GM12878 (cell line): ENCODE results near the gene RBMS1. TPM values are rescaled to one million over a fixed set of nuclear protein-coding genes. Genes with fewer than 3 reads are reported as not detected.

Source experiments
- ATAC-seq: fragments of 200-7000 bp; cut with Tn5 transposase; 3 replicates; pipeline ENCODE4 v1.9.1; 2020; ENCODE audit warnings: mild to moderate bottlenecking, moderate library complexity
- BruUV-seq: library from RNA; stranded (reverse); fragments of 400-500 nt; replicated peaks from 2 replicates; lab custom pipeline; 2021; lab: Mats Ljungman, UMichigan
- CTCF ChIA-PET: fragments of 300-600 bp; sonication (Branson Sonifier 250); formaldehyde crosslinking; extraction: SDS; loops from one replicate; lab custom pipeline; 2021; ENCODE audit warnings: inconsistent platforms; lab: Yijun Ruan, JAX
- POLR2A ChIA-PET: fragments of 350-600 bp; formaldehyde crosslinking; extraction: SDS; loops from one replicate; lab custom pipeline; 2021; ENCODE audit warnings: inconsistent platforms; lab: Charles Lee
- RAD21 ChIA-PET: fragments of 300-600 bp; sonication (Branson Sonifier 250); formaldehyde crosslinking; loops from one replicate; lab custom pipeline; 2023; ENCODE audit warnings: antibody characterized with exemption; ENCODE audit not compliant: unreplicated experiment; lab: Charles Lee
- SMC1A ChIA-PET: fragments of 300-600 bp; sonication (Branson Sonifier 250); formaldehyde crosslinking; loops from one replicate; lab custom pipeline; 2023; ENCODE audit not compliant: unreplicated experiment, uncharacterized antibody; lab: Charles Lee
- DNase-seq: peaks from one replicate; pipeline ENCODE4 v3.0.0-alpha.2; 2011; ENCODE audit warnings: low read depth, low spot score
- FAIRE-seq: peaks from 3 replicates; lab custom pipeline; 2011; peaks lifted over from hg19 to GRCh38; lab: Jason Lieb, UNC
- H2AFZ ChIP-seq: 2 replicates; pipeline ENCODE4 v1.6.0; 2011; ENCODE audit warnings: low read depth, low read length, control low read depth; ENCODE audit not compliant: control insufficient read depth
- H3K27ac ChIP-seq: 2 replicates; pipeline ENCODE4 v1.5.1; 2011; ENCODE audit warnings: control low read depth; ENCODE audit not compliant: control insufficient read depth, insufficient read depth
- H3K27me3 ChIP-seq, 2 experiments: replicated peaks in 1 of 2; 2 replicates each; pipeline versions ENCODE4 v1.6.0 to v1.6.1; 2011; ENCODE audit warnings: low read length in 1 of 2; ENCODE audit not compliant: control insufficient read depth in 2 of 2, insufficient read depth in 2 of 2
- H3K36me3 ChIP-seq, 2 experiments: 2 replicates each; pipeline ENCODE4 v1.5.1; 2011; ENCODE audit warnings: low read length in 1 of 2; ENCODE audit not compliant: control insufficient read depth in 2 of 2, insufficient read depth in 2 of 2
- H3K4me1 ChIP-seq: 2 replicates; pipeline ENCODE4 v1.6.1; 2011; ENCODE audit warnings: mild to moderate bottlenecking, low read length, moderate library complexity, mixed read lengths; ENCODE audit not compliant: control insufficient read depth, insufficient read depth
- H3K4me2 ChIP-seq: 2 replicates; pipeline ENCODE4 v1.6.0; 2011; ENCODE audit warnings: control low read depth; ENCODE audit not compliant: control insufficient read depth, insufficient read depth
- H3K4me3 ChIP-seq: fragments of 200-600 bp; sonication (generic); 2 replicates; pipeline ENCODE4 v1.5.1; 2016
- H3K79me2 ChIP-seq: 2 replicates; pipeline ENCODE4 v1.6.0; 2011; ENCODE audit warnings: low read length; ENCODE audit not compliant: control insufficient read depth, insufficient read depth
- H3K9ac ChIP-seq: 2 replicates; pipeline ENCODE4 v1.8.0; 2011; ENCODE audit warnings: low read length, control low read depth, mixed read lengths; ENCODE audit not compliant: control insufficient read depth, insufficient read depth
- H3K9me3 ChIP-seq: replicated peaks from 3 replicates; pipeline ENCODE4 v1.5.1; 2011; ENCODE audit warnings: mild to moderate bottlenecking, low read length; ENCODE audit not compliant: control insufficient read depth, insufficient read depth
- H4K20me1 ChIP-seq: 2 replicates; pipeline ENCODE4 v1.6.0; 2011; ENCODE audit not compliant: control insufficient read depth, insufficient read depth
- ASH2L ChIP-seq: fragments of 300-600, 200-600 bp; sonication (generic); IDR thresholded peaks from 2 replicates; pipeline ENCODE4 v1.6.1; 2017; ENCODE audit warnings: low read depth, mild to moderate bottlenecking, borderline replicate concordance
- CREM ChIP-seq: IDR thresholded peaks from 2 replicates; pipeline ENCODE4 v1.6.1; 2014; ENCODE audit warnings: antibody characterized with exemption, low read depth
- MEF2B ChIP-seq: fragments of 450-650 bp; IDR thresholded peaks from 2 replicates; pipeline ENCODE4 v1.6.1; 2018; ENCODE audit warnings: mild to moderate bottlenecking, moderate library complexity; ENCODE audit not compliant: partially characterized antibody, poor library complexity, severe bottlenecking
- NFIC ChIP-seq: IDR thresholded peaks from 2 replicates; pipeline ENCODE4 v1.6.1; 2012; ENCODE audit warnings: low read depth, mild to moderate bottlenecking, inconsistent platforms, low read length, moderate library complexity
- NR2C1 ChIP-seq: fragments of 450-650 bp; IDR thresholded peaks from 2 replicates; pipeline ENCODE4 v1.6.1; 2017; ENCODE audit warnings: antibody characterized with exemption, mild to moderate bottlenecking, moderate library complexity
- POU2F2 ChIP-seq: IDR thresholded peaks from 3 replicates; pipeline ENCODE4 v1.6.1; 2011; ENCODE audit warnings: low read depth, mild to moderate bottlenecking, low read length, borderline replicate concordance
- RBBP5 ChIP-seq: fragments of 200-600 bp; sonication (generic); conservative IDR thresholded peaks from 2 replicates; pipeline ENCODE4 v1.6.1; 2016
- RELB ChIP-seq: fragments of 450-650 bp; IDR thresholded peaks from 2 replicates; pipeline ENCODE4 v1.6.1; 2017; ENCODE audit warnings: low read depth, mild to moderate bottlenecking, moderate library complexity
- WGBS: methylation state at CpG from one replicate; pipeline ENCODE4 v1.1.6; 2016; ENCODE audit warnings: low lambda C conversion rate; ENCODE audit not compliant: insufficient replicate concordance, insufficient coverage; ENCODE audit errors: missing lambda C conversion rate; 5-methylcytosine and 5-hydroxymethylcytosine counted together
- in situ Hi-C: fragments of 300-500 bp; cut with MboI; formaldehyde crosslinking; loops from 9 replicates; pipeline ENCODE4 v1.14.3; 2018; ENCODE audit warnings: mixed read lengths
- intact Hi-C: fragments of 100-400 bp; cut with micrococcal nuclease; formaldehyde crosslinking; loops from one replicate; pipeline ENCODE4 v1.14.2; 2022; ENCODE audit not compliant: unreplicated experiment
- polyA plus RNA-seq, 11 experiments: library from polyadenylated mRNA; depleted of rRNA in 4 of 11; unstranded in 6 of 11; stranded (reverse) in 5 of 11; fragments of >200 nt; fragmentation: Nextera tagmentation in 4 of 11; fragmentation: Illumina TruSeq in 1 of 11; extraction: Ambion mirVana in 4 of 11; extraction: Trizol in 1 of 11; gene quantifications; 1 replicate in 1 of 11; 2 replicates in 10 of 11; pipeline versions ENCODE4 v1.2.1 to v1.2.3, GENCODE V29; 2011 to 2016; ENCODE audit warnings: inconsistent platforms in 2 of 11, missing spikeins in 2 of 11, low read depth in 1 of 11
- total RNA-seq, 4 experiments: library from RNA; depleted of rRNA in 3 of 4; stranded (reverse); fragments of >200 nt in 3 of 4; fragmentation: Illumina TruSeq in 1 of 4; extraction: Trizol in 1 of 4; gene quantifications; 2 replicates each; pipeline versions ENCODE4 v1.2.1 to v1.2.3, GENCODE V29; 2013 to 2021
- TF ChIP-seq, protein P1 (sequence below), 3 experiments: IDR thresholded peaks in 2 of 3; conservative IDR thresholded peaks in 1 of 3; 2 replicates each; pipeline ENCODE4 v1.5.1; 2011; ENCODE audit warnings: low read depth in 3 of 3, low read length in 3 of 3, mild to moderate bottlenecking in 3 of 3, control low read depth in 2 of 3, moderate library complexity in 2 of 3, inconsistent platforms in 1 of 3, mixed read lengths in 1 of 3; ENCODE audit not compliant: control insufficient read depth in 2 of 3, insufficient read depth in 1 of 3; ENCODE audit errors: extremely low read depth in 1 of 3
- TF ChIP-seq, protein P2 (sequence below): IDR thresholded peaks from 2 replicates; pipeline ENCODE4 v1.6.1; 2012; ENCODE audit warnings: mild to moderate bottlenecking, low read depth, low read length
- TF ChIP-seq, protein P3 (sequence below): fragments of 450-650 bp; IDR thresholded peaks from 2 replicates; pipeline ENCODE4 v1.6.1; 2017; ENCODE audit warnings: mild to moderate bottlenecking, moderate library complexity

The RBMS1 gene
- total and polyA plus RNA-seq, 10 of the 15 experiments (the other 5 are each of a cell fraction or from before 2014, with no cell fraction given) = 0.04 to 0.31 (median 0.17) TPM; not detected in 1

DNA sequence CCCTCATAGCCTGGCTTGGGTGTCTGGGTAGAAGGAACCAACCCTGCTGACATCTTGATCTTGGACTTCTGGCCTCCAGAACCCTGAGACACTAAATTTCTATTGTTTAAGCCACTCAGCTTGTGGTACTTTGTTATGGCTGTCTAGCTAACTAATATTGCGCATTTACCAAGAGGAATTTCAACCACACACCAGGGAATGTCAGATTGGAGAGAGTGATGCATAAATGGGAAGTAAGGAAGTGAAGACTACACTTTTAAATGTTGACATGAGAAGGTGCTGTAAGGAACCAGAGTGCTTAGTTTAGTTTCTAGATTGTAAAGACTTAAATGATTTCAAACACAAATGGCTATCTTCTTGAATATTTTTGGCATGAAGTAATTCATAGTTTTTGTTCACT lies 194.6 kb downstream of the RBMS1 start:
- Histone ChIP-seq H3K4me1 (no peaks in the 10 kb centered on the region), H3K27me3 (no peaks in the 10 kb centered on the region; a peak in 1 of 4 replicates), H2AFZ (no peak overlapping the region), H3K36me3 (no peaks in the 10 kb centered on the region), H3K27ac (no peak overlapping the region), H4K20me1 (no peaks in the 10 kb centered on the region), H3K79me2 (no peaks in the 10 kb centered on the region), H3K9me3 (no peaks in the 10 kb centered on the region), H3K9ac (no peak overlapping the region), H3K4me2 (no peak overlapping the region), H3K4me3 (no peak overlapping the region)
- in situ Hi-C loops = no loop called here
- 80% methylated on average over 1 of the region's 1 CpG for WGBS
- ATAC-seq (no peak), FAIRE-seq (no peak), DNase-seq (no peak)
- CTCF ChIA-PET = no interaction called here
- SMC1A ChIA-PET = no interaction called here
- no TSS peak for BruUV-seq
- intact Hi-C loops = no loop called here
- POLR2A ChIA-PET = no interaction called here
- RAD21 ChIA-PET = no interaction called here
- TF ChIP-seq POU2F2 (no peak), MEF2B (no peak), ASH2L (no peak), NR2C1 (no peak), RELB (no peak), NFIC (no peak), RBBP5 (no peak), CREM (no peak)
- TF ChIP-seq, protein P1, sequence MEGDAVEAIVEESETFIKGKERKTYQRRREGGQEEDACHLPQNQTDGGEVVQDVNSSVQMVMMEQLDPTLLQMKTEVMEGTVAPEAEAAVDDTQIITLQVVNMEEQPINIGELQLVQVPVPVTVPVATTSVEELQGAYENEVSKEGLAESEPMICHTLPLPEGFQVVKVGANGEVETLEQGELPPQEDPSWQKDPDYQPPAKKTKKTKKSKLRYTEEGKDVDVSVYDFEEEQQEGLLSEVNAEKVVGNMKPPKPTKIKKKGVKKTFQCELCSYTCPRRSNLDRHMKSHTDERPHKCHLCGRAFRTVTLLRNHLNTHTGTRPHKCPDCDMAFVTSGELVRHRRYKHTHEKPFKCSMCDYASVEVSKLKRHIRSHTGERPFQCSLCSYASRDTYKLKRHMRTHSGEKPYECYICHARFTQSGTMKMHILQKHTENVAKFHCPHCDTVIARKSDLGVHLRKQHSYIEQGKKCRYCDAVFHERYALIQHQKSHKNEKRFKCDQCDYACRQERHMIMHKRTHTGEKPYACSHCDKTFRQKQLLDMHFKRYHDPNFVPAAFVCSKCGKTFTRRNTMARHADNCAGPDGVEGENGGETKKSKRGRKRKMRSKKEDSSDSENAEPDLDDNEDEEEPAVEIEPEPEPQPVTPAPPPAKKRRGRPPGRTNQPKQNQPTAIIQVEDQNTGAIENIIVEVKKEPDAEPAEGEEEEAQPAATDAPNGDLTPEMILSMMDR (IDR thresholded peaks at IDR 0.05 in 2 of 3, conservative IDR thresholded peaks at IDR 0.05 in 1 of 3; ENCODE audit: control insufficient read depth in 2 of 3, extremely low read depth in 1 of 3, insufficient read depth in 1 of 3, low read depth in 3 of 3, low read length in 3 of 3) = no peak
- TF ChIP-seq, protein P2, sequence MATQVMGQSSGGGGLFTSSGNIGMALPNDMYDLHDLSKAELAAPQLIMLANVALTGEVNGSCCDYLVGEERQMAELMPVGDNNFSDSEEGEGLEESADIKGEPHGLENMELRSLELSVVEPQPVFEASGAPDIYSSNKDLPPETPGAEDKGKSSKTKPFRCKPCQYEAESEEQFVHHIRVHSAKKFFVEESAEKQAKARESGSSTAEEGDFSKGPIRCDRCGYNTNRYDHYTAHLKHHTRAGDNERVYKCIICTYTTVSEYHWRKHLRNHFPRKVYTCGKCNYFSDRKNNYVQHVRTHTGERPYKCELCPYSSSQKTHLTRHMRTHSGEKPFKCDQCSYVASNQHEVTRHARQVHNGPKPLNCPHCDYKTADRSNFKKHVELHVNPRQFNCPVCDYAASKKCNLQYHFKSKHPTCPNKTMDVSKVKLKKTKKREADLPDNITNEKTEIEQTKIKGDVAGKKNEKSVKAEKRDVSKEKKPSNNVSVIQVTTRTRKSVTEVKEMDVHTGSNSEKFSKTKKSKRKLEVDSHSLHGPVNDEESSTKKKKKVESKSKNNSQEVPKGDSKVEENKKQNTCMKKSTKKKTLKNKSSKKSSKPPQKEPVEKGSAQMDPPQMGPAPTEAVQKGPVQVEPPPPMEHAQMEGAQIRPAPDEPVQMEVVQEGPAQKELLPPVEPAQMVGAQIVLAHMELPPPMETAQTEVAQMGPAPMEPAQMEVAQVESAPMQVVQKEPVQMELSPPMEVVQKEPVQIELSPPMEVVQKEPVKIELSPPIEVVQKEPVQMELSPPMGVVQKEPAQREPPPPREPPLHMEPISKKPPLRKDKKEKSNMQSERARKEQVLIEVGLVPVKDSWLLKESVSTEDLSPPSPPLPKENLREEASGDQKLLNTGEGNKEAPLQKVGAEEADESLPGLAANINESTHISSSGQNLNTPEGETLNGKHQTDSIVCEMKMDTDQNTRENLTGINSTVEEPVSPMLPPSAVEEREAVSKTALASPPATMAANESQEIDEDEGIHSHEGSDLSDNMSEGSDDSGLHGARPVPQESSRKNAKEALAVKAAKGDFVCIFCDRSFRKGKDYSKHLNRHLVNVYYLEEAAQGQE = no peak
- TF ChIP-seq, protein P3, sequence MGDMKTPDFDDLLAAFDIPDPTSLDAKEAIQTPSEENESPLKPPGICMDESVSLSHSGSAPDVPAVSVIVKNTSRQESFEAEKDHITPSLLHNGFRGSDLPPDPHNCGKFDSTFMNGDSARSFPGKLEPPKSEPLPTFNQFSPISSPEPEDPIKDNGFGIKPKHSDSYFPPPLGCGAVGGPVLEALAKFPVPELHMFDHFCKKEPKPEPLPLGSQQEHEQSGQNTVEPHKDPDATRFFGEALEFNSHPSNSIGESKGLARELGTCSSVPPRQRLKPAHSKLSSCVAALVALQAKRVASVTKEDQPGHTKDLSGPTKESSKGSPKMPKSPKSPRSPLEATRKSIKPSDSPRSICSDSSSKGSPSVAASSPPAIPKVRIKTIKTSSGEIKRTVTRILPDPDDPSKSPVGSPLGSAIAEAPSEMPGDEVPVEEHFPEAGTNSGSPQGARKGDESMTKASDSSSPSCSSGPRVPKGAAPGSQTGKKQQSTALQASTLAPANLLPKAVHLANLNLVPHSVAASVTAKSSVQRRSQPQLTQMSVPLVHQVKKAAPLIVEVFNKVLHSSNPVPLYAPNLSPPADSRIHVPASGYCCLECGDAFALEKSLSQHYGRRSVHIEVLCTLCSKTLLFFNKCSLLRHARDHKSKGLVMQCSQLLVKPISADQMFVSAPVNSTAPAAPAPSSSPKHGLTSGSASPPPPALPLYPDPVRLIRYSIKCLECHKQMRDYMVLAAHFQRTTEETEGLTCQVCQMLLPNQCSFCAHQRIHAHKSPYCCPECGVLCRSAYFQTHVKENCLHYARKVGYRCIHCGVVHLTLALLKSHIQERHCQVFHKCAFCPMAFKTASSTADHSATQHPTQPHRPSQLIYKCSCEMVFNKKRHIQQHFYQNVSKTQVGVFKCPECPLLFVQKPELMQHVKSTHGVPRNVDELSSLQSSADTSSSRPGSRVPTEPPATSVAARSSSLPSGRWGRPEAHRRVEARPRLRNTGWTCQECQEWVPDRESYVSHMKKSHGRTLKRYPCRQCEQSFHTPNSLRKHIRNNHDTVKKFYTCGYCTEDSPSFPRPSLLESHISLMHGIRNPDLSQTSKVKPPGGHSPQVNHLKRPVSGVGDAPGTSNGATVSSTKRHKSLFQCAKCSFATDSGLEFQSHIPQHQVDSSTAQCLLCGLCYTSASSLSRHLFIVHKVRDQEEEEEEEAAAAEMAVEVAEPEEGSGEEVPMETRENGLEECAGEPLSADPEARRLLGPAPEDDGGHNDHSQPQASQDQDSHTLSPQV = no peak
